Ovary (tissue), 1 donor: Measurements from ENCODE around the gene VPS51.

Source experiments
- EP300 ChIP-seq: sonication (generic); formaldehyde crosslinking; IDR thresholded peaks from one replicate; pipeline ENCODE4 v1.6.1; 2017; ENCODE audit warnings: antibody characterized with exemption
- POLR2A ChIP-seq: fragments of 450-650 bp; IDR thresholded peaks from one replicate; pipeline ENCODE4 v1.6.1; 2017; ENCODE audit warnings: antibody characterized with exemption, mild to moderate bottlenecking, moderate library complexity

GRCh38 chr11:65125197-65126056 is 29.4 kb downstream of the VPS51 start:
- TF ChIP-seq POLR2A = no peak
- no peak for TF ChIP-seq EP300
